Prostate gland (tissue), 2 donors: ENCODE results near the gene SLC7A10. TPM values are rescaled to one million over a fixed set of nuclear protein-coding genes. Genes with fewer than 3 reads are reported as not detected.

Experiments
- DNase-seq: peaks from one replicate; pipeline ENCODE4 v3.0.0-alpha.2; 2019; ENCODE audit warnings: low spot score
- H3K27ac ChIP-seq, 2 donors: fragments of 200-600 bp; sonication (generic); 2 replicates each; pipeline ENCODE4 v1.5.1; 2017 to 2019
- H3K27me3 ChIP-seq: fragments of 200-600 bp; sonication (generic); replicated peaks from 2 replicates; pipeline ENCODE4 v1.5.1; 2019; ENCODE audit not compliant: insufficient read depth
- H3K36me3 ChIP-seq, 2 donors: fragments of 200-600 bp; sonication (generic); 1 replicate in 1 of 2; 2 replicates in 1 of 2; pipeline versions ENCODE4 v1.5.1 to v1.8.1; 2017 to 2019
- H3K4me1 ChIP-seq: fragments of 200-600 bp; sonication (generic); replicated peaks from 2 replicates; pipeline ENCODE4 v1.5.1; 2019
- H3K4me3 ChIP-seq, 2 donors: fragments of 200-600 bp; sonication (generic); 2 replicates each; pipeline ENCODE4 v1.5.1; 2017 to 2019
- H3K9me3 ChIP-seq: fragments of 200-600 bp; sonication (generic); 2 replicates; pipeline ENCODE4 v1.5.1; 2017
- POLR2A ChIP-seq: fragments of 450-650 bp; IDR thresholded peaks from one replicate; pipeline ENCODE4 v1.6.1; 2016; ENCODE audit warnings: antibody characterized with exemption, mild to moderate bottlenecking
- POLR2AphosphoS5 ChIP-seq: sonication (generic); formaldehyde crosslinking; IDR thresholded peaks from one replicate; pipeline ENCODE4 v1.6.1; 2017; ENCODE audit warnings: antibody characterized with exemption
- WGBS: methylation state at CpG from one replicate; pipeline ENCODE4 v1.1.5; 2018; 5-methylcytosine and 5-hydroxymethylcytosine counted together
- intact Hi-C: fragments of 100-400 bp; cut with DNase I; formaldehyde crosslinking; loops from one replicate; pipeline ENCODE4 v1.14.2; 2022
- total RNA-seq, 2 donors: library from RNA; depleted of rRNA; stranded (reverse); fragments of >200 nt; gene quantifications; one replicate each; pipeline ENCODE4 v1.1.0, GENCODE V29; 2016
- TF ChIP-seq, protein P1 (sequence below), 4 experiments: fragments of 200-600 bp in 2 of 4; fragments of 450-650 bp in 2 of 4; sonication (generic) in 2 of 4; IDR thresholded peaks; 1 replicate in 3 of 4; 2 replicates in 1 of 4; pipeline ENCODE4 v1.5.1; 2016 to 2019; ENCODE audit warnings: antibody characterized with exemption in 4 of 4, mild to moderate bottlenecking in 2 of 4, moderate library complexity in 2 of 4

The SLC7A10 gene
- total RNA-seq, 2 donors from 2014 or later, result 3.5 TPM; not detected in 1

GRCh38 chr19:33220115-33220514 lies 5.5 kb downstream of the SLC7A10 start:
- Histone ChIP-seq H3K4me1 (no peaks in the 10 kb centered on the region), H3K27ac (no peak overlapping the region), H3K4me3 (no peak overlapping the region), H3K27me3 (peaks cover 4% of the 10 kb centered on the region), H3K36me3 (no peaks in the 10 kb centered on the region), H3K9me3 (no peaks in the 10 kb centered on the region)
- intact Hi-C loops, result no loop called here
- DNase-seq, result no peak
- TF ChIP-seq, protein P1, sequence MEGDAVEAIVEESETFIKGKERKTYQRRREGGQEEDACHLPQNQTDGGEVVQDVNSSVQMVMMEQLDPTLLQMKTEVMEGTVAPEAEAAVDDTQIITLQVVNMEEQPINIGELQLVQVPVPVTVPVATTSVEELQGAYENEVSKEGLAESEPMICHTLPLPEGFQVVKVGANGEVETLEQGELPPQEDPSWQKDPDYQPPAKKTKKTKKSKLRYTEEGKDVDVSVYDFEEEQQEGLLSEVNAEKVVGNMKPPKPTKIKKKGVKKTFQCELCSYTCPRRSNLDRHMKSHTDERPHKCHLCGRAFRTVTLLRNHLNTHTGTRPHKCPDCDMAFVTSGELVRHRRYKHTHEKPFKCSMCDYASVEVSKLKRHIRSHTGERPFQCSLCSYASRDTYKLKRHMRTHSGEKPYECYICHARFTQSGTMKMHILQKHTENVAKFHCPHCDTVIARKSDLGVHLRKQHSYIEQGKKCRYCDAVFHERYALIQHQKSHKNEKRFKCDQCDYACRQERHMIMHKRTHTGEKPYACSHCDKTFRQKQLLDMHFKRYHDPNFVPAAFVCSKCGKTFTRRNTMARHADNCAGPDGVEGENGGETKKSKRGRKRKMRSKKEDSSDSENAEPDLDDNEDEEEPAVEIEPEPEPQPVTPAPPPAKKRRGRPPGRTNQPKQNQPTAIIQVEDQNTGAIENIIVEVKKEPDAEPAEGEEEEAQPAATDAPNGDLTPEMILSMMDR (IDR thresholded peaks at IDR 0.05), result no peak
- no peak for TF ChIP-seq POLR2AphosphoS5
- WGBS, result 93% methylated on average over 17 of the region's 18 CpGs

GRCh38 chr19:33219261-33219815 lies 6.3 kb downstream of the SLC7A10 start:
- Histone ChIP-seq H3K27me3 (no peaks in the 10 kb centered on the region), H3K9me3 (no peaks in the 10 kb centered on the region), H3K36me3 (no peaks in the 10 kb centered on the region), H3K4me1 (no peaks in the 10 kb centered on the region), H3K4me3 (no peak overlapping the region), H3K27ac (no peak overlapping the region)
- no peak for DNase-seq
- 47% methylated on average over 12 of the region's 12 CpGs for WGBS
- TF ChIP-seq, protein P1 (IDR thresholded peaks at IDR 0.05), result no peak
- TF ChIP-seq POLR2A, result no peak
- TF ChIP-seq POLR2AphosphoS5, result no peak
- intact Hi-C loops, result no loop called here

GRCh38 chr19:33217881-33218280 lies 7.8 kb downstream of the SLC7A10 start:
- TF ChIP-seq POLR2AphosphoS5 (no peak), POLR2A (no peak)
- TF ChIP-seq, protein P1 (IDR thresholded peaks at IDR 0.05), result no peak

DNA sequence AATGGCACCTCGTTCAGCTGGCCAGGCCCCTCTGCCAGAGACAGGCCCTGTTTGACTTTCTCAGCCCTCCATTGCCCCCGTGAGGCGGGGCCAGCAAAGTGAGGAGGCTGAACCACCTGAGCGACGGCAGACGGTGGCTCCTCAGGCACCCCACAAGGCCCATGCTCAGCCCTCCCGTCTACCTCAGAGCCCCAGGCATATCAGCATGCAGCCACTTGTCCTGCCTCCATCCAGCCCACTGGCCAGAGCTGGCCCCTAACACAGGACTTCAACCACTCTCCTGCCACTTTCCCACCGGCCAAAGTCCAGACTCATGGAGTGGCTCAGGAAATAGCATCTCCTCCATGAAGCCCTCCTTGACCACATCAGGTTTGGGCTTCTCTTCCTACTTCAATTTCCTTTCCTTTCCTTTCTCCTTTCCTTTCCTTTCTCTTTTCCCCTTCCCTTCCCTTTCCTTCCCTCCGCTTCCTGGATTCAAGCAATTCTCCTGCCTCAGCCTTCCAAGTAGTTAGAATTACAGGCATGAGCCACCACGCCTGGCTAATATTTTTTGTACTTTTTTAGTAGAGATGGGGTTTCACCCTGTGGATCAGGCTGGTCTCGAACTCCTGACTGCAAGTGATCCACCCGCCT lies 9.3 kb downstream of the SLC7A10 start:
- Histone ChIP-seq H3K27ac (no peak overlapping the region), H3K4me1 (no peaks in the 10 kb centered on the region), H3K9me3 (no peaks in the 10 kb centered on the region), H3K27me3 (no peaks in the 10 kb centered on the region), H3K36me3 (no peaks in the 10 kb centered on the region), H3K4me3 (no peak overlapping the region)
- 71% methylated on average over 12 of the region's 12 CpGs for WGBS
- DNase-seq, result no peak
- TF ChIP-seq POLR2A, result no peak
- no peak for TF ChIP-seq POLR2AphosphoS5
- TF ChIP-seq, protein P1 (IDR thresholded peaks at IDR 0.05), result no peak
- intact Hi-C loops, result no loop called here

More at GRCh38 chr19:33217881-33218280, 7.8 kb downstream of the SLC7A10 start:
- no peak for DNase-seq
- Histone ChIP-seq H3K36me3 (no peaks in the 10 kb centered on the region), H3K27ac (no peak overlapping the region), H3K9me3 (no peaks in the 10 kb centered on the region), H3K27me3 (no peaks in the 10 kb centered on the region), H3K4me3 (no peak overlapping the region), H3K4me1 (no peaks in the 10 kb centered on the region)
- intact Hi-C loops, result no loop called here
- WGBS, result 89% methylated on average over 7 of the region's 8 CpGs
